PC-9 (cell line): ENCODE measurements around the gene HEG1.

Experiments used
- CTCF ChIP-seq: fragments of 200-600 bp; sonication (generic); conservative IDR thresholded peaks from 2 replicates; pipeline ENCODE4 v1.6.1; 2017; ENCODE audit warnings: mixed run types, antibody characterized with exemption, mild to moderate bottlenecking, moderate library complexity
- EZH2 ChIP-seq: fragments of 200-600 bp; sonication (generic); IDR thresholded peaks from 2 replicates; pipeline ENCODE4 v1.8.0; 2017; ENCODE audit warnings: antibody characterized with exemption, low read depth

- TF ChIP-seq CTCF: no peak
- no peak for TF ChIP-seq EZH2
Measured at GRCh38 chr3:124920718-124921117, 135.1 kb downstream of the HEG1 start.
